Activated B cell treated with CpG ODN at 0.5 μM for 24 hours (primary cell): Measurements from ENCODE around the gene MOGAT2. TPM values are rescaled to one million over a fixed set of nuclear protein-coding genes. Genes with fewer than 3 reads are reported as not detected.

ENCODE experiments used
- ATAC-seq: fragments of 200-7000 bp; cut with Tn5 transposase; one replicate; pipeline ENCODE4 v1.10.0; 2021; ENCODE audit warnings: low read depth, mild to moderate bottlenecking, moderate library complexity
- CTCF ChIA-PET: fragments of 350-600 bp; sonication (Branson Sonifier 250); formaldehyde crosslinking; loops from one replicate; lab custom pipeline; 2021; ENCODE audit warnings: antibody characterized with exemption; lab: Charles Lee
- POLR2A ChIA-PET: fragments of 350-600 bp; sonication (Branson Sonifier 250); formaldehyde crosslinking; loops from one replicate; lab custom pipeline; 2021; ENCODE audit warnings: antibody characterized with exemption; lab: Charles Lee
- DNase-seq: peaks from one replicate; pipeline ENCODE4 v3.0.0; 2022
- H3K27ac Mint-ChIP-seq: one replicate; pipeline ENCODE4 v1.8.0; 2020; ENCODE audit warnings: mixed read lengths
- H3K27me3 Mint-ChIP-seq: one replicate; pipeline ENCODE4 v1.8.0; 2021; ENCODE audit warnings: mixed read lengths
- H3K36me3 Mint-ChIP-seq: one replicate; pipeline ENCODE4 v1.8.0; 2021; ENCODE audit warnings: low read depth, mixed read lengths
- H3K4me1 Mint-ChIP-seq: one replicate; pipeline ENCODE4 v1.8.0; 2021; ENCODE audit warnings: mixed read lengths
- H3K4me3 Mint-ChIP-seq: one replicate; pipeline ENCODE4 v1.8.0; 2020; ENCODE audit warnings: mild to moderate bottlenecking, mixed read lengths
- H3K9me3 Mint-ChIP-seq: one replicate; pipeline ENCODE4 v1.8.0; 2020; ENCODE audit warnings: mixed read lengths
- intact Hi-C: fragments of 100-400 bp; cut with micrococcal nuclease; formaldehyde crosslinking; loops from one replicate; pipeline ENCODE4 v1.15.1; 2024
- total RNA-seq: library from RNA; stranded (reverse); gene quantifications from 2 replicates; pipeline ENCODE4 v1.2.3, GENCODE V29; 2022
- TF ChIP-seq, protein P1 (sequence below): fragments of 200-600 bp; IDR thresholded peaks from one replicate; pipeline ENCODE4 v1.8.0; 2022; ENCODE audit warnings: antibody characterized with exemption, mild to moderate bottlenecking

The MOGAT2 gene
- total RNA-seq, 1 donor from 2014 or later: 0.22 TPM

DNA sequence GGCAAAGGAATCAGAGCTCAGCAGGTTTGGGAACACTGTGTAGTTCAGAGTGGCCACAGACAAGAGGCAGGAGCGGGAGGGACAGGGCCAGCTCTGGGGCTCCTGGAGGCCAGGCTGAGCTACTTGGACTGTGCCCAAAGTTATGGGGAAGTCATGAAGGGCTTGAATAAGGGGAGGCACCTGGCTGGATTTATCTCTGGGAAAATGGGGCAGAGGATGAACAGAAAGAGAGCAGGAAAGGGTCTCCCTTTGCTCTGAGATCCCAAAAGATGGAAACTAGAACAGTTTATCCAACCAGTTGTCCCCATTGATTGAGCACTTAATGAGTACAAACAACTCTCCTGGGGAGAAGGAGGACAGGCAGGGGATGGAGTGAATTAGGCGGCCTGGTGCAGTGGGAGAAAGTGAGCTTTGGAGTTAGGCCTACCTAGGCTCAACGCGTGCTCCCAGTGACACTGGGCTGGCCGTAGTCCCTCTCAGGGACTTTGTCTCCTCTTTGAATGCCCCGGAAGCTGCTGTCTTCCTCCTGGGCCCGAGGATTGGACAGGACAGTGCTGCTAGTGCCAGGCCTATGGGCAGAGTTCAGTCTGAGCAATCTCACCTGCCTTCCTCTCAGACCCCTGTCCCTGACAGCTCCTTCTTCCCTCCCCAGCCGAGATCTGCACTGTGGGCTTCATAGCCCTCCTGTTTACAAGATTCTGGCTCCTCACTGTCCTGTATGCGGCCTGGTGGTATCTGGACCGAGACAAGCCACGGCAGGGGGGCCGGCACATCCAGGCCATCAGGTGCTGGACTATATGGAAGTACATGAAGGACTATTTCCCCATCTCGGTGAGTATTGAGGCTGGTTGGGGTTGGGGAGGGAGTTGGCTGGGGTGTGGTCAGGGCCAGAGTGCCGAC lies 2.0 kb downstream of the MOGAT2 start:
- no peaks in the 10 kb centered on the region for H3K27me3 Mint-ChIP-seq
- intact Hi-C loops: loop anchor here (5.0 kb wide), 1 partner anchor 488 kb away; the partner anchor contains the start of gene WNT11

DNA sequence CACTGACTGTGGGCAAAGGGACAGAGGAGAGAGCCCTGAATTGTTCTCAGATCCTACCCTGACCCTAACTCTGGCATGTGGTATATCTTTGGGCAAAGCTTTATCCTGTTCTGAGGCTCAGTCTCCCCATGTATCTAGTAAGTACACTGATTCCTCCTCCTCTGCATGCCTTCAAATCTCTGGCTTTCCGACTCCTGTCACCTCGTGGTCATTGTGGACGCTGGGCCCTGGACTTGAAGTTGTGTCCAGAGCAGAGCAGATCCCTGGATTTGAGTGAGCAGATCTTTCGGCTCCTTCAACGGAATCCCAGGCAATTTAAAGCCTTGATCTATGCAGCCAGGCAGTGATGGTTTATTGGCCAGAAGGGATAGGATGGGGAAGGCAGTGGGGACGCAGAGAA lies 3.0 kb downstream of the MOGAT2 start:
- POLR2A ChIA-PET: no interaction called here
- intact Hi-C loops: loop anchor here (5.0 kb wide), 1 partner anchor 487 kb away; the partner anchor contains the start of gene WNT11
- DNase-seq: no peak
- Mint-ChIP-seq H3K9me3 (no peaks in the 10 kb centered on the region), H3K36me3 (no peaks in the 10 kb centered on the region), H3K4me1 (no peaks in the 10 kb centered on the region), H3K4me3 (no peak overlapping the region), H3K27ac (no peak overlapping the region), H3K27me3 (no peaks in the 10 kb centered on the region)
- ATAC-seq: no peak
- CTCF ChIA-PET: interaction anchor here (0.6 kb wide), 1 partner anchor 13 kb away, joined by 4 read pairs; no protein-coding TSS in a partner anchor
- TF ChIP-seq, protein P1, sequence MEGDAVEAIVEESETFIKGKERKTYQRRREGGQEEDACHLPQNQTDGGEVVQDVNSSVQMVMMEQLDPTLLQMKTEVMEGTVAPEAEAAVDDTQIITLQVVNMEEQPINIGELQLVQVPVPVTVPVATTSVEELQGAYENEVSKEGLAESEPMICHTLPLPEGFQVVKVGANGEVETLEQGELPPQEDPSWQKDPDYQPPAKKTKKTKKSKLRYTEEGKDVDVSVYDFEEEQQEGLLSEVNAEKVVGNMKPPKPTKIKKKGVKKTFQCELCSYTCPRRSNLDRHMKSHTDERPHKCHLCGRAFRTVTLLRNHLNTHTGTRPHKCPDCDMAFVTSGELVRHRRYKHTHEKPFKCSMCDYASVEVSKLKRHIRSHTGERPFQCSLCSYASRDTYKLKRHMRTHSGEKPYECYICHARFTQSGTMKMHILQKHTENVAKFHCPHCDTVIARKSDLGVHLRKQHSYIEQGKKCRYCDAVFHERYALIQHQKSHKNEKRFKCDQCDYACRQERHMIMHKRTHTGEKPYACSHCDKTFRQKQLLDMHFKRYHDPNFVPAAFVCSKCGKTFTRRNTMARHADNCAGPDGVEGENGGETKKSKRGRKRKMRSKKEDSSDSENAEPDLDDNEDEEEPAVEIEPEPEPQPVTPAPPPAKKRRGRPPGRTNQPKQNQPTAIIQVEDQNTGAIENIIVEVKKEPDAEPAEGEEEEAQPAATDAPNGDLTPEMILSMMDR: no peak

More for the DNA sequence above, 2.0 kb downstream of the MOGAT2 start:
- no peaks in the 10 kb centered on the region for H3K36me3 Mint-ChIP-seq
- no peak overlapping the region for H3K4me3 Mint-ChIP-seq
- no peaks in the 10 kb centered on the region for H3K4me1 Mint-ChIP-seq
- DNase-seq (no peak), ATAC-seq (no peak)
- H3K9me3 Mint-ChIP-seq: no peaks in the 10 kb centered on the region
- TF ChIP-seq, protein P1: no peak
- CTCF ChIA-PET: no interaction called here
- POLR2A ChIA-PET: no interaction called here
- H3K27ac Mint-ChIP-seq: no peak overlapping the region

GRCh38 chr11:75721852-75722668 lies 4.4 kb downstream of the MOGAT2 start:
- intact Hi-C loops: loop anchor here (2.0 to 5.0 kb wide), 2 partner anchors 81 to 485 kb away; partner anchors contain the start of gene WNT11
- Mint-ChIP-seq H3K4me1 (no peaks in the 10 kb centered on the region), H3K9me3 (no peaks in the 10 kb centered on the region), H3K4me3 (no peak overlapping the region), H3K27ac (no peak overlapping the region), H3K36me3 (no peaks in the 10 kb centered on the region), H3K27me3 (no peaks in the 10 kb centered on the region)
- ChIA-PET POLR2A (no interaction called here), CTCF (interaction anchor here (0.8 to 2.0 kb wide), 5 partner anchors 9 to 597 kb away, joined by 3 to 6 read pairs (median 4); no protein-coding TSS in a partner anchor)
- TF ChIP-seq, protein P1: no peak
- ATAC-seq (no peak), DNase-seq (no peak)

- Mint-ChIP-seq H3K4me1 (no peaks in the 10 kb centered on the region), H3K27me3 (no peaks in the 10 kb centered on the region), H3K36me3 (no peaks in the 10 kb centered on the region), H3K9me3 (no peaks in the 10 kb centered on the region), H3K27ac (no peak overlapping the region), H3K4me3 (no peak overlapping the region)
- TF ChIP-seq, protein P1: no peak
- CTCF ChIA-PET: interaction anchor here (0.8 to 2.0 kb wide), 7 partner anchors 9 to 596 kb away, joined by 3 to 6 read pairs (median 4); no protein-coding TSS in a partner anchor
- intact Hi-C loops: loop anchor here (1.0 to 5.0 kb wide), 7 partner anchors 46 to 596 kb away; partner anchors contain the start of genes DGAT2 and WNT11
- POLR2A ChIA-PET: interaction anchor here (0.6 kb wide), 1 partner anchor 171 kb away, joined by 21 read pairs; no protein-coding TSS in a partner anchor
- no peak for DNase-seq
- ATAC-seq: no peak
These were observed 5.0 kb downstream of the MOGAT2 start for GRCh38 chr11:75722669-75723042.
